Epithelial cell of esophagus (primary cell): ENCODE results near the gene IL15RA.
A peak's percentile ranks its signal among the peaks of the same experiment; 100 is the strongest.

Source experiments
- DNase-seq: peaks from one replicate; pipeline ENCODE4 v3.0.0; 2010; ENCODE audit warnings: low read depth
- H3K4me3 ChIP-seq: 2 replicates; pipeline ENCODE4 v1.5.1; 2011; ENCODE audit warnings: mild to moderate bottlenecking, low read length, control low read depth
- CTCF ChIP-seq: IDR thresholded peaks from 2 replicates; pipeline ENCODE4 v1.5.1; 2011; ENCODE audit warnings: low read depth, mild to moderate bottlenecking, low read length, control low read depth, inconsistent platforms; ENCODE audit not compliant: insufficient read depth; ENCODE audit errors: missing control alignments

IL15RA gene

GRCh38 chr10:5945561-5946418 lies 31.6 kb downstream of the IL15RA start:
- no peak overlapping the region for H3K4me3 ChIP-seq
- DNase-seq = peak; percentile 78

GRCh38 chr10:5945190-5945509 lies 32.2 kb downstream of the IL15RA start:
- no peak overlapping the region for H3K4me3 ChIP-seq
- TF ChIP-seq CTCF = no peak

More at GRCh38 chr10:5945561-5946418, 31.6 kb downstream of the IL15RA start:
- TF ChIP-seq CTCF = no peak

GRCh38 chr10:5944389-5945189 lies 32.8 kb downstream of the IL15RA start:
- no peak overlapping the region for H3K4me3 ChIP-seq
- no peak for TF ChIP-seq CTCF
- DNase-seq = peak; percentile 97

More at GRCh38 chr10:5945190-5945509, 32.2 kb downstream of the IL15RA start:
- DNase-seq = no peak

GRCh38 chr10:5943536-5943935 lies 33.8 kb downstream of the IL15RA start:
- DNase-seq = no peak
- no peak overlapping the region for H3K4me3 ChIP-seq
- no peak for TF ChIP-seq CTCF

GRCh38 chr10:5942474-5942873 lies 34.9 kb downstream of the IL15RA start:
- H3K4me3 ChIP-seq = no peak overlapping the region
- DNase-seq = no peak
- TF ChIP-seq CTCF = no peak

- DNase-seq = no peak
- H3K4me3 ChIP-seq = no peak overlapping the region
- TF ChIP-seq CTCF = no peak
Observed at GRCh38 chr10:5942001-5942400, 35.3 kb downstream of the IL15RA start.
